Measurements from ENCODE around the gene LEPR. TPM values are rescaled to one million over a fixed set of nuclear protein-coding genes. Genes with fewer than 3 reads are reported as not detected.

Gene LEPR
- total RNA-seq, 4 donors from 2014 or later = 28.2 to 108 (median 43.7) TPM

DNA sequence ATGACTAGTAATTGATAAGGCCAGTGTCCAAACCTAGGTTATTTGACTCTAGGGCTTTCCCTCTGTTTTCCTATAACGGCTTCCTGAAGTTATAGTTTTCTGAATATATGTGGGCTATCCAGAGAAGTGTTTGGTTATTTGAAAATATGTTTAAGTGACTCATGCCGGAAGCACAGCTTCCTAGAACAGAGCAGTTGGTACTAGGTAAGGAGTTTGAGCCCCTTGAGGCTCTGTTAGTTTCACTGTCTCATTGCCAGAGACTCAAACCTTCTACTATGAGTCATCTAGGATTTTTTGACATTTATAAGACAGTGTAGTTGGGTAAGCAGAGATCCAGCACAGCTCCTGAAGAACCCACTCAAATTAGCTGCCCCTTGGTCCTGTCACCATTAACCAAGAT is 27.1 kb upstream of the LEPR start:
- no peaks in the 10 kb centered on the region for H3K9me3 ChIP-seq
- no peaks in the 10 kb centered on the region for H3K4me1 ChIP-seq
- TF ChIP-seq POLR2A (IDR thresholded peaks at IDR 0.05) (no peak), CTCF (IDR thresholded peaks at IDR 0.05) (no peak), EP300 (IDR thresholded peaks at IDR 0.05) (no peak)
- DNase-seq (ENCODE audit: low spot score in 2 of 2) = no peak
- whole genome bisulfite sequencing, 2 donors = 82 to 90% methylated on average over 2 of the region's 2 CpGs
- H3K4me3 ChIP-seq = no peak overlapping the region
- H3K27ac ChIP-seq = no peak overlapping the region
- H3K36me3 ChIP-seq = peaks cover 0 to 12% (median 0%) of the 10 kb centered on the region in 3 donors
- no peaks in the 10 kb centered on the region for H3K27me3 ChIP-seq

- no peak for TF ChIP-seq CTCF (IDR thresholded peaks at IDR 0.05)
- no peak for TF ChIP-seq POLR2A (IDR thresholded peaks at IDR 0.05)
- TF ChIP-seq EP300 (IDR thresholded peaks at IDR 0.05) = no peak
- no peak for DNase-seq (ENCODE audit: low spot score in 2 of 2)
- 67 to 84% methylated on average over 1 of the region's 1 CpG for WGBS, 2 donors
- Histone ChIP-seq H3K4me3 (no peak overlapping the region), H3K9me3 (no peaks in the 10 kb centered on the region), H3K4me1 (no peaks in the 10 kb centered on the region), H3K27ac (no peak overlapping the region), H3K27me3 (no peaks in the 10 kb centered on the region), H3K36me3 (peaks cover 0 to 12% (median 0%) of the 10 kb centered on the region in 3 donors)
These were observed 26.5 kb upstream of the LEPR start for GRCh38 chr1:65393928-65394327.

DNA sequence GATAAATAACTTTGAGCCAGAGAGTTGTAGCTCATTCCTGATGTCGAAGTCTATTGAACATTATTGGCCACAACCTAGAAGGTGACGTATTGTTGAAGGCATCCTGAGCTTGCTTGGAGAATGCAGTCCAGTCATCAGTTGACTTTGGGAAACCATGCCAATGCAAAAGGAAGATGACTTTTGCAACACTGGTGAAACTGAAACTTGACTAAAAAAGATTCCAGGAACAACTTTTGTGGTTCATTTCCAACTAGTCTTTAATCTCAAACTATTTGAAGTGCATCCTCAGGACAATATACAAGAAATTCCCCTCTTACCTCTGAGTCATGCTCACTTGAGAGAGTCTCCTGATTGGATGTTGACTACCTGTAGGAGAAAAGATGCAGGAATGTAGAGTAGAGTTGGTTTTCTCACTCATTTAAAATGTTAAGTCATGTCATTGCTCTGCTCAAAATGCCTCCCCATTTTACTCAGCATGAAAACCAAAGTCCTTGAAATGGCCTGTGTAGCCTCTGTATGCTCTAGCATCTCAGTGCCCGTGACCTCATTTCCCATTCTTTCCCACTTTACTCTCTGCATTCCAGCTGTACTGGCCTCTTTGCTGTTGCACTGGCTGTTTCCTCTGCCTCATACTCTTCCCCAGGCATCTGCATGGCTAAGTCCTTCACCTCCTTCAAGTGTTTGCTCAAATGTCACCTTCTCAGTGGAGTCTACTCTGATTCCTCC is 24.4 kb upstream of the LEPR start:
- Histone ChIP-seq H3K4me1 (no peaks in the 10 kb centered on the region), H3K4me3 (no peak overlapping the region), H3K9me3 (no peaks in the 10 kb centered on the region), H3K27me3 (no peaks in the 10 kb centered on the region), H3K27ac (no peak overlapping the region), H3K36me3 (peaks cover 0 to 12% (median 0%) of the 10 kb centered on the region in 3 donors)
- no peak for TF ChIP-seq CTCF (IDR thresholded peaks at IDR 0.05)
- TF ChIP-seq EP300 (IDR thresholded peaks at IDR 0.05) = no peak
- TF ChIP-seq POLR2A (IDR thresholded peaks at IDR 0.05) = no peak
- WGBS, 2 donors = 79 to 81% methylated on average over 3 of the region's 3 CpGs
- no peak for DNase-seq (ENCODE audit: low spot score in 2 of 2)

DNA sequence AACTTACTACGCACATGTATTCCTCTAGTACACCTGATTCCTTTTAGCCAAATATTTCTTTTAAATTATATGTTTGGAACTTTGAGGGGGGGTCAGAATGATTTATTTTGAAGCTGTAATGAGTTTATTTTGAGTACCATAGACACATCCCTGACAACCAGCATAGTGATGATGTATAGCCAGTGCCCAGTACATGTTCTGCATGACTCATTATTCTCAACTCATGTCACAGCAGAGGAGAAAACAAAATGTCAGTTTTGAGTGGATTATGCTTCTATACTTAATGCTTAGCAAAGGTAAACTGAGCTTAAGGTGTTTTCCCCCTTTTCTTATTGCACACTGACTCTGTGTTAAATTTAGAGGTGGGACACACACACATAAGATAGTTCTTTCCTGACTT is 22.4 kb upstream of the LEPR start:
- H3K4me3 ChIP-seq = no peak overlapping the region
- 100% methylated on average over 1 of the region's 1 CpG for WGBS, 2 donors
- TF ChIP-seq CTCF (IDR thresholded peaks at IDR 0.05) = no peak
- no peak for TF ChIP-seq POLR2A (IDR thresholded peaks at IDR 0.05)
- TF ChIP-seq EP300 (IDR thresholded peaks at IDR 0.05) = no peak
- H3K4me1 ChIP-seq = no peaks in the 10 kb centered on the region
- H3K27ac ChIP-seq = no peak overlapping the region
- H3K36me3 ChIP-seq = peaks cover 0 to 11% (median 0%) of the 10 kb centered on the region in 3 donors
- no peaks in the 10 kb centered on the region for H3K27me3 ChIP-seq
- no peaks in the 10 kb centered on the region for H3K9me3 ChIP-seq
- no peak for DNase-seq (ENCODE audit: low spot score in 2 of 2)

GRCh38 chr1:65399003-65399402 is 21.5 kb upstream of the LEPR start:
- no peak for DNase-seq (ENCODE audit: low spot score in 2 of 2)
- WGBS, 2 donors = 95 to 97% methylated on average over 1 of the region's 1 CpG
- Histone ChIP-seq H3K36me3 (peaks cover 0 to 11% (median 0%) of the 10 kb centered on the region in 3 donors), H3K4me1 (no peaks in the 10 kb centered on the region), H3K27ac (no peak overlapping the region), H3K27me3 (no peaks in the 10 kb centered on the region), H3K4me3 (no peak overlapping the region), H3K9me3 (no peaks in the 10 kb centered on the region)
- TF ChIP-seq CTCF (IDR thresholded peaks at IDR 0.05) (no peak), POLR2A (IDR thresholded peaks at IDR 0.05) (no peak), EP300 (IDR thresholded peaks at IDR 0.05) (no peak)

All from tibial nerve (tissue), 4 donors.